Measurements from ENCODE around the gene HGS.

The HGS gene

DNA sequence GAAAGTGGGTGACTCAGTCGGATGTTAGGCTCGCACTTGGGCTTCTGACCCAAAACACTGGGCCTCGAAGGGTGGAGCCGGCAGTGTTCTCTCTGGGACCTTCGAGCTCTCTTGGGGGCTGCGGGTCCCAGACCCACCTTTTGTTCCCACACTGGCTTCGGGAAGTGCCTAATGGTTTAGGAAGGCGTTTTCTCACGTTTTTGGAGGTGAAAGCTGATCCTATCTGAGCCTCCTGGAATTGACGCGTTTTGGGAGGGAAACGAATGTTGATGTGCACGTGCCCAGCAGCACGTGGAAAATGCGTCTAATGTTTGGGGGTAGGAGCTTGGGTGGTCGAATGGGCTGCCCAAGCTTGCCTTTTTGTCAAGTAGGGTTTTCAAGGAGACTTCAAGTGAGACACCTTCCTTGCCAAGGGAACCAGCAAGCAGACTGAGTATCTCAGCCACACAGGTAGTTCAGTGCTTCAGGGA is 666 bp downstream of the HGS start:
- DNase-seq (ENCODE audit: insufficient read length, low spot score) (no peak), FAIRE-seq (no peak)

DNA sequence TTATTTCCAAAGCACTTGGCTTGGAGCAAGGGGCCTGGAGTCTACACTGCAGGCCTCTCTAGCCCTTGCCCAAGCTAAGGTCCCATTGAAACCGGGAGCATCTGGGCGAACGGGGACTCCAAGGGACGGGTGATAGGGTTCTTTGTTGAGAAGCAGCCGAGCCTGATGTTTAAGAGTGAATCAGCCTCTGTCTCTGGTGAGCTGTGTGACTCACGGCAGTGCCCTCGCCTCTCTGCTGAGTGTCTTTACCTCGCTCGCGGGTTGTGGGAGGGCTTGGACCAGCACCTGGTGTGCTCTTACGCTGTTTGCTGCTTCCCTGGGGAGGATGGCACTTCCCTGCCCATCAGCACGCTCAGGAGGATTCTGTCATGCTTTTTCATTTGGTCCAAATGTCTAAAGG is 1.3 kb downstream of the HGS start:
- DNase-seq (ENCODE audit: insufficient read length, low spot score) (no peak), FAIRE-seq (no peak)

DNA sequence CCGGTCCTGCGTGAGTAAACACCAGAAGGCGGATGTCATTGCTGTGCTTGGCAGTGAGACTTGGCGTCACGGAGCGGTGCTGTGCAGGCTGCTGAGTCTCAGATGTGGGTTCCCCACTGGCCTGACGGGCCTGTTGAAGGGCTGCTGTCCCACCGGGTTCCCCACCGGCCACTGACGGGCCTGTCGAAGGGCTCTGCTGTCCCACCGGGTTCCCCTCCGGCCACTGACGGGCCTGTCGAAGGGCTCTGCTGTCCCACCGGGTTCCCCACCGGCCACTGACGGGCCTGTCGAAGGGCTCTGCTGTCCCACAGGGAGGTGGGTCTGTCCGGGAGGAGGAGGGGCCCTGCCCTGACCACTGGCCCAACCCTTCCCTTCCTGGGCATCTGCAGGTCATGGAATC is 2.8 kb downstream of the HGS start:
- no peak for FAIRE-seq

DNA sequence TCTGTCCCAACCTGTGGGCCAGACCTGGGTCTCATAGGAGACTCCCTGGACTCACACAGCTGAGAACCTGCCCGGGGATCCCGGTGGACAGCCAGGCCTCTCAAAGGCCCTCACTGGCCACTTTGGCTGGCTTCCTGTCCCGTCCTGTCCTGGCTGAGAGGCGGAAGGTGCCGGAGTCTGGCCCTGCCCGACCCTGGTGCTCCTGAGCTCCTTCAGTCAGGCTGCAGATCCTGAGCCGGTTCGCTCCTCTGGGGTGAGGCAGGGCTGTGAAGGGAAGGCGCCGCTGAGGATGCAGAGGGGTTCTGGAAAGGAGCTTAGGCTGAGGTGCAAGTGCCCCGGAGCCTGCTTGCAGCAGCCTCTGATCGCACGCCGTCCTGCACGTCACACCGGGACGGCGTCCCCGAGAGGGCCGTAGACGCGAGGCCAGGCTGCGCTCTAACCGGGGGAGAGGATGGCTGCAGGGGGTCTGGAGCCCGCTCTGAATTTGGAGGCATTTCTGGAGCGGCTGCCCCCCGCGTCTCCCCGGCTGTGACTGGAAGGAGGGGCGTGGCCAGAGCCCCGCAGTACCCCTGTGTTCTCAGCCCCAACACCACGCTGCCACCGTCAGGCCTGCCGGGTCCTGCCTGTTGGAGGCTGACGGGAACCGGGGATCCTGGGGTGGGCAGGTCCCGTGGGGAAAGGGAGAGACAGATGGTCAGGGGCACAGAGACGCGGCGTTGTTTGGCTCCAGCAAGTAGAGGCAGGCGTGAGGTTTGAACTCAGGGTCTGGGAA is 4.1 kb downstream of the HGS start:
- DNase-seq (ENCODE audit: insufficient read length, low spot score) (no peak), FAIRE-seq (no peak)

More for the DNA sequence above, 2.8 kb downstream of the HGS start:
- no peak for DNase-seq (ENCODE audit: insufficient read length, low spot score)

DNA sequence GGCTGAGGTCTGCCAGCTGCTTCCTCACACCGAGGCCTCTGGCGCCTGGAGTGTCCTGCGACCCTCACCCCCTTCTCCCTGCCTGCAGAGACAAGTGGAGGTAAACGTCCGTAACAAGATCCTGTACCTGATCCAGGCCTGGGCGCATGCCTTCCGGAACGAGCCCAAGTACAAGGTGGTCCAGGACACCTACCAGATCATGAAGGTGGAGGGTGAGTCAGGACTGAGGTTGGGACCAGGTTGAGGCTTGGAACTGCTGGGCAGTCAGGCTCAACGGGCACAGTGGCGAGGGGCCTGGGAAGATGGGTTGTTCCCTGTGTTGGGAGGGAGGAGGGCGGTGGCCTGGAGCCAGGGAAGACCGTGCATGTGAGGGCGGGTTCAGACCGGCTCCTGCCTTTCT is 4.8 kb downstream of the HGS start:
- no peak for DNase-seq (ENCODE audit: insufficient read length, low spot score)
- FAIRE-seq = no peak

DNA sequence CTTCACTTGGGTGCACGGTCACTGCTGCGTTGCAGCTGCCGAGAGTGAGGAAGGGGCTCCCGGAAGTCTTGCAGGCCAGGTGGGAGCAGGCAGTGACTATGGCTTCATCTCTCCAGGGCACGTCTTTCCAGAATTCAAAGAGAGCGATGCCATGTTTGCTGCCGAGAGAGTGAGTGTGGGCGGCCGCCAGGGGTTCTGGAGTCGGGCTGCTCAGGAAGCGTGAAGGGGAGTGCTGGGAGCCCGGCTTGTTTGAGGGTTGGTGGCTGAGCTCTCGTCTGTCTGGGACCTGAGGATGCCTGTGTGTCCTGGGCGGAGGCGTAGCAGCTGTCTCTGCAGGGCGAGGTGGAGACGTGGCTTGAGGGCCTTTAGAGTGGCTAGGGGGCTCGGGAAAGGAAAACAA is 6.3 kb downstream of the HGS start:
- FAIRE-seq = no peak

DNA sequence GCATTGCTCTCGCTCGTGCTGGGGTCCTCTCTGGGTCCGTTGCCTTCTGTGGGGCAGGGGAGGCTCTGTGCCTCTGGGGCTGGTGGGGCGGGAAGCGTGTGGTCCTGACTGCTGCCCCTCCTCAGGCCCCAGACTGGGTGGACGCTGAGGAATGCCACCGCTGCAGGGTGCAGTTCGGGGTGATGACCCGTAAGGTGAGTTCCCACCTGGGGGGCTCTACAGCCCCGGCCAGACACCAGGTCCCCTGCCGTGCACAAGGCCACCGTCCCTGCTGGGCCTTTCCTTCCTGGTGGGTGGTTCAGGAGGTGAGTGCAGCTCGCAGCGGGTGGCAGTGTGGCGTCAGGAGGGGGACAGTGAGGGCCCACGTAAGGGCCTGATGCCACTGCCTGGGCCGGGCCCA is 6.7 kb downstream of the HGS start:
- no peak for FAIRE-seq
- DNase-seq (ENCODE audit: insufficient read length, low spot score) = no peak

More for the DNA sequence above, 6.3 kb downstream of the HGS start:
- DNase-seq (ENCODE audit: insufficient read length, low spot score) = no peak

DNA sequence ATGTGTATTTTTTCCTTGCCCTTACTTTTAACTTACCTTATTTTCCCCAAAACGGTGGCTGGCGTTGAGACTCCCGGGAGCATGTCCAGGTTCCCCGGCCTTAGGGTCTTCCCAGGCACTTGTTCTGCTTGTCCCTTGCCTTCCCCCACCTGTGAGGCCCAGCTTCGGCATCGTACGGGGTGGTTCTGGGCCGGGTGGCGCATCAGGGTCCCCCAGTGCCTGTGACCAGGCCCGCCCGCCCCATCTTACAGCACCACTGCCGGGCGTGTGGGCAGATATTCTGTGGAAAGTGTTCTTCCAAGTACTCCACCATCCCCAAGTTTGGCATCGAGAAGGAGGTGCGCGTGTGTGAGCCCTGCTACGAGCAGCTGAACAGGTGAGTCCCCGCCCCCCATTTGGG is 7.4 kb downstream of the HGS start:
- DNase-seq (ENCODE audit: insufficient read length, low spot score) (no peak), FAIRE-seq (no peak)

DNA sequence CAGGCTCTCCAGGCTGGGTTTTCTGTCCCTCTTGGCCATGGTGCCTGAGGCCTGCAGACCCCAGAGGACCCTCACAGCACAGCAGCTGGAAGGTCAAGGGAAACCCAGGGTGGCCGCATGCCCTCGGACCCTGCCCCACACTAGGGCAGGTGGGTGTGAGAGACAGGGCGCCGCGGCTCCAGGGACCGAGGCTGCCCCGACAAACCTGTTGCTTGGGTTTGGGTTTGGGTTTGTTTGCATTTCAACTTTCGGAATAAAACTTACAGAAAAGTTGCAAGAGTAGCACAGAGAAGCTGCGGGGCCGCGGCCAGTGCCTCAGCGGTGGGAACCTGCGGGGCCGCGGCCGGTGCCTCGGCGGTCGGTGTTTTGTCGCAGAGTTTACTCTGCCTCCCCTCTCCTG is 7.8 kb downstream of the HGS start:
- no peak for DNase-seq (ENCODE audit: insufficient read length, low spot score)
- no peak for FAIRE-seq

DNA sequence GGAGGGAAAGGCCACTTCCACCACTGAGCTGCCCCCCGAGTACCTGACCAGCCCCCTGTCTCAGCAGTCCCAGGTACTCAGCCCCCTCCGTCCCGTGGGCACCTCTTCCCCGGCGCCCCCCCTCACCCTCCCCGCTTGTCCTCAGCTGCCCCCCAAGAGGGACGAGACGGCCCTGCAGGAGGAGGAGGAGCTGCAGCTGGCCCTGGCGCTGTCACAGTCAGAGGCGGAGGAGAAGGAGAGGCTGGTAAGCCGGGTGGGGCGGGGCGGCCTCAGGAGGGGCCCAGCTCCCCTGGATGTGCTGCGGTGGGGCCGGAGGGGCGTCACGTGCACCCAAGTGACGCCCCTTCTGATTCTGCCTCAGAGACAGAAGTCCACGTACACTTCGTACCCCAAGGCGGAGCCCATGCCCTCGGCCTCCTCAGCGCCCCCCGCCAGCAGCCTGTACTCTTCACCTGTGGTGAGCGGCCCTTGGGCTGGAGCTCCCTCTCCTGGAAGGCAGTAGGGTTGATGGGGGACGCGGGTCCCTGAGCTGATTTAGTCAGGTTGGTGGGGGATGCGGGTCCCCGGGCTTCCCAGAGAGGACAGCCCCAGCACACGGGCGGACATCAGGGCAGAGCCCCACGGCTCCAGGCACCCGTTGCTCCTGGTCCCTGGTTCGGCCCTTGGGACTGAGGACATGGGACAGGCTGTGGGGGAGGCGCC is 9.8 kb downstream of the HGS start:
- DNase-seq (ENCODE audit: insufficient read length, low spot score) = no peak

DNA sequence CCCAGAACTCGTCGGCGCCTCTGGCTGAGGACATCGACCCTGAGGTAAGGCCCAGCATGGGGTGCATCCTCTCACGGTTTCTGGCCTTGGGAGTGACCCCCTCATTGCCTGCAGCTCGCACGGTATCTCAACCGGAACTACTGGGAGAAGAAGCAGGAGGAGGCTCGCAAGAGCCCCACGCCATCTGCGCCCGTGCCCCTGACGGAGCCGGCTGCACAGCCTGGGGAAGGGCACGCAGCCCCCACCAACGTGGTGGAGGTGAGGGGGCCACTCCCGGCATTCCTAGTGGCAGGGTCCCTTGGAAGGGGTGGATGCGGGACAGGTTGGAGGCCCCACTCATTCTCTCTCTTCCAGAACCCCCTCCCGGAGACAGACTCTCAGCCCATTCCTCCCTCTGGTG is 11.0 kb downstream of the HGS start:
- DNase-seq (ENCODE audit: insufficient read length, low spot score) (no peak), FAIRE-seq (no peak)

More for the DNA sequence above, 9.8 kb downstream of the HGS start:
- no peak for FAIRE-seq

DNA sequence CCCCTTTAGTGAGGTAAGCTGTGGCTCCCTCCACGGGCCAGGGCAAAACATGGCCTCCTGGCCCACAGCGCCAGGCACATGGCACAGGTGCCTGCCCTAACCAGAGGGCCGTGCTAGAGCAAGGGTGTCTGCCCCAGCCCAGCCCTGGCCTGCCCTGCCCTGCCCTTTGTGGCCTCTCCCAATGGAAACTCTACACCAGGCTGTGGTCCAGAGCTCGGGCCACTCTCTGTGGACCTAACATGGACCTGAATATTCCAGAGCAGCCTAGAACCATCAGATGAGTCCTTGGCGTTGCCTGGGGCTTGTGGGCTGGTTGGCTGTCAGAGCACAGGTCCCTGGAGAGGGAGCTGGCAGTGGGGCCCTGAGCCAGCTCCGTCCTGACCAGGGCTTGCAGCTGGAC is 11.4 kb downstream of the HGS start:
- DNase-seq (ENCODE audit: insufficient read length, low spot score) (no peak), FAIRE-seq (no peak)

DNA sequence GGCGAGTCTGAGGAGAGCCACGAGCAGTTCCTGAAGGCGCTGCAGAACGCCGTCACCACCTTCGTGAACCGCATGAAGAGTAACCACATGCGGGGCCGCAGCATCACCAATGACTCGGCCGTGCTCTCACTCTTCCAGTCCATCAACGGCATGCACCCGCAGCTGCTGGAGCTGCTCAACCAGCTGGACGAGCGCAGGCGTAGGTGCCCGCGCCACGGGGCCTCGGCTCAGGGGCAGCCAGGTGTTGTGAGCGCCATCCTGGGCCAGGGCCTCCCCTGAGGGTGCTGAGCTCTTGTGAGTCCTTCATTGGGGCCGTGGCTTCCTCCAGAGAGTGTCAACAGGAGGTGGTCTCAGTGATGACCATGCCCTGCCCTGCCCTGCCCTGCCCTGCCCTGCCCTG is 12.0 kb downstream of the HGS start:
- DNase-seq (ENCODE audit: insufficient read length, low spot score) (no peak), FAIRE-seq (no peak)

DNA sequence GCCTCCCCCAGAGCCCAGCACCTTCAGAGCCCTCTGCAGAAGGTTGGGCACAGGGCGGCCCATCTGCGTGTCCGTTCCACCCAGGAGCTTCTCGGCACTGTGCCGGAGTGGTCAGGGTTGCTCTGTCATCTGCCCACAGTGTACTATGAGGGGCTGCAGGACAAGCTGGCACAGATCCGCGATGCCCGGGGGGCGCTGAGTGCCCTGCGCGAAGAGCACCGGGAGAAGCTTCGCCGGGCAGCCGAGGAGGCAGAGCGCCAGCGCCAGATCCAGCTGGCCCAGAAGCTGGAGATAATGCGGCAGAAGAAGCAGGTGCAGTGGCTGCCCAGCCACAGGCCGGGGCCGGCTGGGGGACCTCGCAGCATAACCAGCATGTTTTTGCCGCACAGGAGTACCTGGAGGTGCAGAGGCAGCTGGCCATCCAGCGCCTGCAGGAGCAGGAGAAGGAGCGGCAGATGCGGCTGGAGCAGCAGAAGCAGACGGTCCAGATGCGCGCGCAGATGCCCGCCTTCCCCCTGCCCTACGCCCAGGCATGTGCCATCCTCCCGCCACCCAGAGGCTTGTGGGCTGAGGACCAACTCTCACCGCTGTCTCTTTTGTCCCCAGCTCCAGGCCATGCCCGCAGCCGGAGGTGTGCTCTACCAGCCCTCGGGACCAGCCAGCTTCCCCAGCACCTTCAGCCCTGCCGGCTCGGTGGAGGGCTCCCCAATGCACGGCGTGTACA is 12.6 kb downstream of the HGS start:
- DNase-seq (ENCODE audit: insufficient read length, low spot score) (no peak), FAIRE-seq (no peak)

DNA sequence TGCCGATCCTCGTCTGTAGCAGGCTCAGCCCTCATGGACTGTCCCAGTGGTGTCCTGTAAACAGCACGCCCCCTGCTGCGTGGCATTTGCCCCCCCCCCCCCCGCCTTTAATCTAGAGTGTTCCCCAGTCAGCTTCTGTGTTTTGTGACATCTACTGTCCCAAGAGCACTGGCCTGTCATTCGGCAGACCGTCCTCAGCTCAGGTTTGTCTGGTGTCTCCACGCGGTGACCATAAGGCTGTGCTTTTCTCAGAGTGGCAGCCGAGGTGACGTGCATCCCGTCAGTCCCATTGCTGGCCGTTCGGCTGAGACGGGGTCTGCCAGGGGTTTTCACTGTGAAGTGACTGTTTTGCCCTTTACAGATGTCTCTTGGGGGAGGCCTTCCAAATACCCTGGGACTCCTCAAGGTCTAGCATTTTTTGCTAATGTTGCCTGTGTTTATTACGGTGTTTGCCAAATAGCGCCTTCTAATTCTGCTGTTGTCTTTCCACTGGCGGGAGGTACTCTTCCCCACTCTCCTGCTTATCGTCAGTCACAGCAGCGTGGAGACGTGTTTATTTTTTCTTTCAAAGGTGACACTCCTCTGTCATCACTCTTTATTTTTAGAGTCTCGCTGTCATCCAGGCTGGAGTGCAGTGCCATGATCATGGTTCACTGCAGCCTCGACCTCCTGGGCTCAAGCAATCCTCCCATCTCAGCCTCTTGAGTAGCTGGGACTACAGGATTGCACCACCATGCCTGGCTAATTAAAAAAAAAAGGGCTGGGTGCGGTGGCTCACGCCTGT is 13.6 kb downstream of the HGS start:
- FAIRE-seq (peak; percentile 33), DNase-seq (ENCODE audit: insufficient read length, low spot score) (no peak)

DNA sequence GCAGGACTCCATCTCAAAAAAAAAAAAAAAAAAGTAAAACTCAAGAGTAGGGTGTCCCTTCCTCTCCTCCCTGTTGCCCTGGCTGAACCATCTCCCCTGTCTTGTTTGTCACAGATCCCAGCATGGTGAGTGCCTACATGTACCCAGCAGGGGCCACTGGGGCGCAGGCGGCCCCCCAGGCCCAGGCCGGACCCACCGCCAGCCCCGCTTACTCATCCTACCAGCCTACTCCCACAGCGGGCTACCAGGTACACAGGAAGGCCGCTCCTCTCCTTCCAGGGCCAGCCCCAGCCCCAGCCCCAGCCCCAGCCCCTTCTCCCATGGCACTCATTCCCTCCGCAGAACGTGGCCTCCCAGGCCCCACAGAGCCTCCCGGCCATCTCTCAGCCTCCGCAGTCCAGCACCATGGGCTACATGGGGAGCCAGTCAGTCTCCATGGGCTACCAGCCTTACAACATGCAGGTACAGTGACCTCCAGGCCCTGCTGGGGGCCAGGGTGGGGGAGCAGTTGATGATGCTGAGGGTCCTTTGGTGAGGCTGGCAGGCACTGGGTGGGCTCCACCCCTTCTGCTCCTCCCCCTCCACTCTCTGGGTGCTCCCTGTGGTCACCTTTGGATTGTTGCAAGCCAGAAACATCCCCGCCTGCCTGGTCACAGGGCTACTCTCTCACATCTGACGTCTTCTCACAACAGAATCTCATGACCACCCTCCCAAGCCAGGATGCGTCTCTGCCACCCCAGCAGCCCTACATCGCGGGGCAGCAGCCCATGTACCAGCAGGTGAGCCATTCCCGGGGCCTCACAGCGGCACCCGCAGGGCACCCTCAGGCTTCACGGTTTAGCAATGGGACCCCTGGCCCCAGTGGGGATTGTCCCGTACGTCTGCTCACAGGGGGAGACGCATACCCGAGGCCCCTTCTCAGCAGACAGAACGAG is 16.8 kb downstream of the HGS start:
- no peak for DNase-seq (ENCODE audit: insufficient read length, low spot score)
- FAIRE-seq = no peak

DNA sequence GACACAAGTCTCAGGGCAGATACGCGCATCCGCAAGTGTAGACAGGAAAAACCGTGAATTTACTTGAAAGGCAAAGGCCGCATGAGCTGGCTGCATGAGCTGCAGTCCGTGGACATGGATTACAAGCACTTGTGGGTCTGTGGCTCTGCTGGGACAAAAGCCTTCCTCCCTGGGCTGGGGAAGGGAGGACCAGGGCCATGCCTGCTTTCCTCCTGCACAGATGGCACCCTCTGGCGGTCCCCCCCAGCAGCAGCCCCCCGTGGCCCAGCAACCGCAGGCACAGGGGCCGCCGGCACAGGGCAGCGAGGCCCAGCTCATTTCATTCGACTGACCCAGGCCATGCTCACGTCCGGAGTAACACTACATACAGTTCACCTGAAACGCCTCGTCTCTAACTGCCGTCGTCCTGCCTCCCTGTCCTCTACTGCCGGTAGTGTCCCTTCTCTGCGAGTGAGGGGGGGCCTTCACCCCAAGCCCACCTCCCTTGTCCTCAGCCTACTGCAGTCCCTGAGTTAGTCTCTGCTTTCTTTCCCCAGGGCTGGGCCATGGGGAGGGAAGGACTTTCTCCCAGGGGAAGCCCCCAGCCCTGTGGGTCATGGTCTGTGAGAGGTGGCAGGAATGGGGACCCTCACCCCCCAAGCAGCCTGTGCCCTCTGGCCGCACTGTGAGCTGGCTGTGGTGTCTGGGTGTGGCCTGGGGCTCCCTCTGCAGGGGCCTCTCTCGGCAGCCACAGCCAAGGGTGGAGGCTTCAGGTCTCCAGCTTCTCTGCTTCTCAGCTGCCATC is 17.7 kb downstream of the HGS start:
- DNase-seq (ENCODE audit: insufficient read length, low spot score) = no peak
- FAIRE-seq = no peak

DNA sequence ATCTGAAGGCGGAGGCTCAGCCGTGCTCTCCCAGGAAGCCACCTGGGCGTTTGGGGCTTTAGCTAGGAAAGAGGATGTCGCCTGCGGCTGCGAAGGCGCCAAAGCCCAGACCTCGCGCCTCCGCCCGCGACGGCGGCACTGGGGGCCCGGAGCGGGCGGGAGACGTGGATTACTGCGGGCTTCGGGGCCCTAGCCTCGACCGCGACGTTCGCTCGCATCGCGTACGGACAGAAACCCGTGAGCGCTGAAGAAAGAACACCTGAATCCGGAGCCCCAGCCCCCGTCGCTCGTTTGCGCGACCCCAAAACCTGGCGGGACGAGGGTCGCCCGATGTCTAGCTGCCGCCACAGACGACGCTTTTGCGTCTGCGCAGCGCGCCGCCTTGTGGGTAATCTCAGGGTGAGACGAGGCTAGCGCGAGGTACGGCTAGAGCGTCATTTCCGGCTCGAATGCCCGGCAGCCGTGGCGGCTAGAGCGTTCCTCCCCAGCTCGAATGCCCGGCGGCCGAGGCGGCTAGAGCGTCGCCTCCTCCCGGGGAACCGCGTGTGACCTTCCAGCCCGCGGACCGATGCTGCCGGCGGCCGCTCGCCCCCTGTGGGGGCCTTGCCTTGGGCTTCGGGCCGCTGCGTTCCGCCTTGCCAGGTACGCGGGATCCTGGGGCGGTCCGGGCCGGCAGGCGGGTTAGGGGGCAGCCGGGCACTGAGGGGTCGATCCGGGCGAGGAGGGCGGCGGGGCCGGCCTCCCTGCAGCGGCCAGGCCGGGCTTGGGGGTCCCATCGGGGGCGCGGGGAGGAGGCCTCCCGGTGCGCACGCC is 19.3 kb downstream of the HGS start, which contains the start of gene MRPL12:
MRPL12 (plus strand) TSS at position 434 of the 813 bp plus-strand sequence; CDS start at position 569, 135 bp downstream.
- FAIRE-seq (peak; percentile 97), DNase-seq (ENCODE audit: insufficient read length, low spot score) (peak; percentile 95)

All from HTR-8/SVneo (cell line).